ENCODE data around the gene TMCO4.

The TMCO4 gene

DNA sequence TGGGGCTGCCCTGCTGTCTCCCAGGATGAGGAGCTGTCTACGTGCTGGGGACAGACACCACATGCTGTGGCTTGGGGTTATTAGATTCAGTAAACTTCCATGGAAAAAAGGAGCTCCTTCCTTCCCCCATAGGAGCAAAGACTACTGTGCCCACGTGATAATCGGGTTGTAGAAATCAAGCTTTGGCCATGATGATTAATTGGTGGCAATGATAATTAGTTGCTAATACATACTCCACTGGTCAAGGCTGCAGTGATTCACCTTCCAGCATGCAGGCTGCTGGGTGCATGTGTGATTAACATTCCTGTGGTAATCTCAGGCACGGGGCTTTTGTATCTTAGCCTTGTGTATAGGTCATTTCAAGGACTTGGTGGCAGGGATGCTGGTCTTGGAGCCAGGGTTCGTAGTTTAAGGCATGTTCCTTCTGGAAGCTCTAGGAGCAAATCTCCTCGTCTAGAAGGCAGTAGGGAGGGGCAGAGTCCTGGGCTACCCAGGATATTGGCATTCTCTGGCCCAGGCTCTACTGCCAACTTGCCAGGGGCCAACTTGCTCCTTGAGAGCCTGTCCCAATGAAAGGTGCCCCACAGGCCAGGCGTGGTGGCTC, 41.4 kb downstream of the TMCO4 start:
- no peak overlapping the region for H3K4me3 Mint-ChIP-seq
- no peaks in the 10 kb centered on the region for H3K36me3 Mint-ChIP-seq (ENCODE audit: low read depth)
- H3K27ac Mint-ChIP-seq = no peak overlapping the region
- peaks cover 3% of the 10 kb centered on the region for H3K4me1 Mint-ChIP-seq (ENCODE audit: low read depth)
- H3K27me3 Mint-ChIP-seq (ENCODE audit: low read depth) = no peaks in the 10 kb centered on the region
- no peak for DNase-seq (ENCODE audit: low spot score)
- no peaks in the 10 kb centered on the region for H3K9me3 Mint-ChIP-seq

DNA sequence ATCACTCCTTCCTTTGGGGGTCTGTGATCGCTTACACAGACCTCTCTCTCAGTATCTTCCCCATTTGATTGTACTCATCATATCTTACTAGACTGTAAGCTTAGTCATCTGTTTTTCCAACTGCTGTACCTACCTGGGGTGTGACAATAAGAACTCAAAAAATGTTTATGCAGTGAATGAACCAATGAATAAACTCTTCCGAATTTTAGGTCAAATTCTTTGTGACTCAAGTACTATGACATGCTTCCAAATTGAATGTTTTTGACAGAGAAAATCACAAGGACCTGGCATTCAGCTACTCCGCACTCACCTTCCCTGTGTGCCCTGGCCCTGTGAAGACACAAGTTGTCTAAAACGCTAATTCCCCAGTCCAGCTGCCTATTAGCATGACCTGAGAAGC, 42.1 kb downstream of the TMCO4 start:
- Mint-ChIP-seq H3K9me3 (no peaks in the 10 kb centered on the region), H3K36me3 (ENCODE audit: low read depth) (no peaks in the 10 kb centered on the region), H3K4me3 (no peak overlapping the region), H3K4me1 (ENCODE audit: low read depth) (peaks cover 3% of the 10 kb centered on the region), H3K27ac (no peak overlapping the region), H3K27me3 (ENCODE audit: low read depth) (no peaks in the 10 kb centered on the region)
- no peak for DNase-seq (ENCODE audit: low spot score)

DNA sequence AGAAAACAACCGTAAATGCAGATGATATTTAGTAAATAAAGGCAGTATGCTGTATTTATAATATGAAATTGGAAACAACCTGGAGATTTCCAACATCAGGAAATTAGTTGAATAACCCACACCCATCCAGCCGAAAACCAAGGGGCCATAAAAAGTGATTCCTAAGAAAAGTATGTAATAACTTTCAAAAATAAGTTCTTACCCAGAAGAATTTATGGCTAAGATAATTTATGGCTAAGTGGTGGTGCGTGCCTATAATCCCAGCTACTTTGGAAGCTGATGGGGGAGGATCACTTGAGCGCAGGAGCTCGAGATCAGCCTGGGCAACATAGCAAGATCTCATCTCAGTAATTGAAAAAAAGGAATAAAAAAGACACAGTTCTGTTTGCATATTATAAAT, 43.2 kb downstream of the TMCO4 start:
- Mint-ChIP-seq H3K27ac (no peak overlapping the region), H3K4me1 (ENCODE audit: low read depth) (peaks cover 3% of the 10 kb centered on the region), H3K4me3 (no peak overlapping the region), H3K27me3 (ENCODE audit: low read depth) (no peaks in the 10 kb centered on the region), H3K9me3 (no peaks in the 10 kb centered on the region), H3K36me3 (ENCODE audit: low read depth) (no peaks in the 10 kb centered on the region)
- DNase-seq (ENCODE audit: low spot score) = no peak

GRCh38 chr1:19754482-19754881, 45.2 kb downstream of the TMCO4 start:
- Mint-ChIP-seq H3K9me3 (no peaks in the 10 kb centered on the region), H3K27me3 (ENCODE audit: low read depth) (no peaks in the 10 kb centered on the region), H3K36me3 (ENCODE audit: low read depth) (no peaks in the 10 kb centered on the region), H3K4me1 (ENCODE audit: low read depth) (peaks cover 3% of the 10 kb centered on the region), H3K27ac (no peak overlapping the region), H3K4me3 (no peak overlapping the region)
- DNase-seq (ENCODE audit: low spot score) = no peak

DNA sequence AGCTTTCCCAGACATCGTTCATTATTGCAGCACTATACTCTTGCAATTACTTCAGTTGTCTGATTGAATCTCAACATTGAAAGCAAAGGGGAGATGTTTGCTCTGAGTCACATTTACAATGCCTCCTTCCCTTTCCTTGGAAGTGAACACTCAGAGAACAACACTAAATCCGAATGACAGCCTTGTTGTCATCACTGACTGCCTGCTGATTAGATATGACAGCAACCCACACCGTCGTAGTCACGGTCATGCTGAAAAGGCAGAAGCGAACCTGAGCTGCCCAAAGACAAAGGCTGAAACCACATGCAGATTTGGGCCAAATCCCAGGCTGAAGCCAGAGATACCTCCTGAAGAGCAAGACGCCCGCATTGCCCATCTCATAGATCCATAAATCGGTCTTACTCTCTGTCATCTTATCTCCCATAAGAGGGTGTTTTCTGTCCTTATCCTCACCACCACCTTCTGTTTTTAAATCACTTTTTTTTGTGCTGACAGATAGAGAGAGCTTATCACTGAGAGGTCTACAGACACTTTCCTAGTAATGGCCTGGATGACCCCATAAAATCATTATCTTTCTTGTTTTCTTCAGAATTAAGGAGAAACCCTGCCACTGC, 47.5 kb downstream of the TMCO4 start:
- Mint-ChIP-seq H3K27me3 (ENCODE audit: low read depth) (no peaks in the 10 kb centered on the region), H3K4me3 (no peak overlapping the region), H3K27ac (no peak overlapping the region), H3K36me3 (ENCODE audit: low read depth) (no peaks in the 10 kb centered on the region), H3K4me1 (ENCODE audit: low read depth) (no peaks in the 10 kb centered on the region), H3K9me3 (no peaks in the 10 kb centered on the region)
- no peak for DNase-seq (ENCODE audit: low spot score)

DNA sequence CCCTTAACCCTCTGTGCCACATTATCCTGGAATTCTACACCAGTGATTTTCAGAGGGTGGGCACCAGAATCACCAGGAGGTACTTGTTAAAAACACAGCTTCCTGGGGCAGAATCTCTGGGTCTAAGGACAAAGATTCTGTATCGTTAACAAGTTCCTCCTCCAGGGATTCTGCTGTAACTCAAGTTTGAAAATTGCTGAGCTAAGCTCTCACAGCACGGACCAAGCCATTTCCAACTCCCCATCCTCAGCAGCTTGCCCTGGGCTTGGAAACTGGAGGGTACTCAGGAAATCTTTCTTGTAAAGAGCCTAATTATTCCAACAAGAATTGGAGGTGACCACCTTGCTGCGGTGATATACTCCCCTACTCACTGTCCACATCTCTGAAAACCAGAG, 48.8 kb downstream of the TMCO4 start:
- Mint-ChIP-seq H3K36me3 (ENCODE audit: low read depth) (peaks cover 3% of the 10 kb centered on the region), H3K27ac (no peak overlapping the region), H3K4me1 (ENCODE audit: low read depth) (no peaks in the 10 kb centered on the region), H3K4me3 (no peak overlapping the region), H3K9me3 (no peaks in the 10 kb centered on the region), H3K27me3 (ENCODE audit: low read depth) (no peaks in the 10 kb centered on the region)
- no peak for DNase-seq (ENCODE audit: low spot score)

GRCh38 chr1:19750101-19750881, 49.4 kb downstream of the TMCO4 start:
- H3K36me3 Mint-ChIP-seq (ENCODE audit: low read depth) = peaks cover 3% of the 10 kb centered on the region
- no peak overlapping the region for H3K27ac Mint-ChIP-seq
- H3K4me3 Mint-ChIP-seq = no peak overlapping the region
- H3K4me1 Mint-ChIP-seq (ENCODE audit: low read depth) = no peaks in the 10 kb centered on the region
- DNase-seq (ENCODE audit: low spot score) = no peak
- no peaks in the 10 kb centered on the region for H3K27me3 Mint-ChIP-seq (ENCODE audit: low read depth)
- no peaks in the 10 kb centered on the region for H3K9me3 Mint-ChIP-seq

- Mint-ChIP-seq H3K27me3 (ENCODE audit: low read depth) (no peaks in the 10 kb centered on the region), H3K4me1 (ENCODE audit: low read depth) (no peaks in the 10 kb centered on the region), H3K36me3 (ENCODE audit: low read depth) (peaks cover 3% of the 10 kb centered on the region), H3K4me3 (no peak overlapping the region), H3K9me3 (no peaks in the 10 kb centered on the region), H3K27ac (no peak overlapping the region)
- no peak for DNase-seq (ENCODE audit: low spot score)
Measured at GRCh38 chr1:19749685-19750084, 50.0 kb downstream of the TMCO4 start.

DNA sequence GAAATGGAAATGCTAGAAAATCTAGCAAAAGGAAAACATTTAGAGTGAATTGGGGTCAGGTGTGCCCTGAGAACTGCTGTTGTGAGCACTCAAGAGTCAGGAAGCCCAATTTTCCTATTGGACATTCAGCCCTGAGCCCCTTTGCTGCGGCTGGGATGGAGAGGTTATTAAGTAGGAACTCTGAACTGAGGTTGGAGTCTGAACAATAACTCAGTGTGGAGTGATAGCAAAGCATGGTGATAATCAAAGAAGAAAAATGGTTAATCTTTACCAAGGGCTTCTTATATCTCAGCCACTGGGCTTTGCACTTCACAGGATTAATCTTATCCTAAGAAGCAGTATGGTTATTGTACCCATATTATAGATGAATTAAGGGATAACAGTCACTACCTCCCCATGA, 52.0 kb downstream of the TMCO4 start:
- peaks cover 3% of the 10 kb centered on the region for H3K36me3 Mint-ChIP-seq (ENCODE audit: low read depth)
- no peaks in the 10 kb centered on the region for H3K9me3 Mint-ChIP-seq
- DNase-seq (ENCODE audit: low spot score) = no peak
- no peak overlapping the region for H3K27ac Mint-ChIP-seq
- H3K27me3 Mint-ChIP-seq (ENCODE audit: low read depth) = no peaks in the 10 kb centered on the region
- H3K4me1 Mint-ChIP-seq (ENCODE audit: low read depth) = no peaks in the 10 kb centered on the region
- no peak overlapping the region for H3K4me3 Mint-ChIP-seq

DNA sequence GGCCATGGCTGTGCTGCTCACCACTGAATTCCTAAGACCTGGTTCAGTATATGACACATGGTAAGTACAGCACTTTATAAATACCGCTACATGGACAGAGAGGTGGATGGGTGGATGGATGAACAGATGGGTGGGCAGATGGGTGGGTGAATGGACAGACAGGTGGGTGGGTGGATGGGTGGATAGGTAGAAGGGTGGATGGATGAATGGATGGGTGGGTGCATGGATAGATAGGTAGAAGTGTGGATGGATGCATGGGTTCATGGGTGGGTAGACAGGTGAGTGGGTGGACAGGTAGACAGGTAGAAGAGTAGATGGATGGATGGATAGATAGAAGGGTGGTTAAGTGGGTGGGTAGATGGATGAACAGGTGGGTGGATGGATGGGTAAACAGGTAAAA, 54.8 kb downstream of the TMCO4 start:
- no peak overlapping the region for H3K27ac Mint-ChIP-seq
- peaks cover 3% of the 10 kb centered on the region for H3K36me3 Mint-ChIP-seq (ENCODE audit: low read depth)
- no peak for DNase-seq (ENCODE audit: low spot score)

GRCh38 chr1:19744335-19744743, 55.4 kb downstream of the TMCO4 start:
- Mint-ChIP-seq H3K27me3 (ENCODE audit: low read depth) (no peaks in the 10 kb centered on the region), H3K4me1 (ENCODE audit: low read depth) (no peaks in the 10 kb centered on the region), H3K36me3 (ENCODE audit: low read depth) (peaks cover 3% of the 10 kb centered on the region), H3K4me3 (no peak overlapping the region), H3K27ac (no peak overlapping the region), H3K9me3 (no peaks in the 10 kb centered on the region)
- no peak for DNase-seq (ENCODE audit: low spot score)

More for the DNA sequence above, 54.8 kb downstream of the TMCO4 start:
- Mint-ChIP-seq H3K4me1 (ENCODE audit: low read depth) (no peaks in the 10 kb centered on the region), H3K9me3 (no peaks in the 10 kb centered on the region), H3K27me3 (ENCODE audit: low read depth) (no peaks in the 10 kb centered on the region), H3K4me3 (no peak overlapping the region)

GRCh38 chr1:19743793-19744192, 55.9 kb downstream of the TMCO4 start:
- H3K9me3 Mint-ChIP-seq = no peaks in the 10 kb centered on the region

GRCh38 chr1:19743180-19743579, 56.5 kb downstream of the TMCO4 start:
- Mint-ChIP-seq H3K36me3 (ENCODE audit: low read depth) (peaks cover 3% of the 10 kb centered on the region), H3K4me3 (no peak overlapping the region), H3K27ac (no peak overlapping the region), H3K4me1 (ENCODE audit: low read depth) (no peaks in the 10 kb centered on the region), H3K9me3 (no peaks in the 10 kb centered on the region), H3K27me3 (ENCODE audit: low read depth) (no peaks in the 10 kb centered on the region)
- DNase-seq (ENCODE audit: low spot score) = no peak

More at GRCh38 chr1:19743793-19744192, 55.9 kb downstream of the TMCO4 start:
- no peak overlapping the region for H3K27ac Mint-ChIP-seq
- H3K36me3 Mint-ChIP-seq (ENCODE audit: low read depth) = peaks cover 3% of the 10 kb centered on the region
- DNase-seq (ENCODE audit: low spot score) = no peak
- no peaks in the 10 kb centered on the region for H3K4me1 Mint-ChIP-seq (ENCODE audit: low read depth)
- no peaks in the 10 kb centered on the region for H3K27me3 Mint-ChIP-seq (ENCODE audit: low read depth)
- no peak overlapping the region for H3K4me3 Mint-ChIP-seq

DNA sequence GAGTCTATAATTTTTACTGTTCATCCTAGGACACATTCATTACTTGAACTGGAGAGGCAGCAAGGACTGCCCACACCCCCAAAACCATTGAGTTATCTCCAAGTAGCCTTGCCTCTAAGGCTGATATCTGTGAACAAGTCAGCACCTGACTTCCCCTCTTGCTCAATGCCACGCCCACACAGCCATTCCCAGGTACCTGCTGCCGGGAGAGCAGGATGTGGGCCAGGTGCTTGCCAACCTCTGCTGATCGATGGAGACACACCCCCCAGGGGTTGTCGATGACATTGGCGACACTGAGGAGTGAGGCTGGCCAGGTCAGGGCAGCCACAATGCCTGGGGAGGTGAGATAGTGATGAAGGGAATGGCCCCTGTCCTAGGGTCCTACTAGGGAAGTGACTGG, 60.1 kb downstream of the TMCO4 start:
- Mint-ChIP-seq H3K27me3 (ENCODE audit: low read depth) (no peaks in the 10 kb centered on the region), H3K27ac (no peak overlapping the region), H3K9me3 (no peaks in the 10 kb centered on the region), H3K4me3 (no peak overlapping the region), H3K36me3 (ENCODE audit: low read depth) (no peaks in the 10 kb centered on the region), H3K4me1 (ENCODE audit: low read depth) (no peaks in the 10 kb centered on the region)
- DNase-seq (ENCODE audit: low spot score) = no peak

Measured in T-helper 2 cell treated with Interferon-gamma antibody and Interleukin-4, amounts not matched to agents 5 μg/mL and 100 μg/mL, for 36 hours (primary cell).